Upper lobe of left lung (tissue), 4 donors: ENCODE results near the gene MADD.

Source experiments
- POLR2A ChIP-seq, 4 donors: fragments of 450-650 bp; IDR thresholded peaks; one replicate each; pipeline ENCODE4 v1.5.1; 2016 to 2017; ENCODE audit warnings: antibody characterized with exemption in 4 of 4, mild to moderate bottlenecking in 2 of 4
- TF ChIP-seq, protein P1 (sequence below), 6 experiments: fragments of 450-650 bp in 4 of 6; fragments of 200-600 bp in 2 of 6; sonication (generic) in 2 of 6; IDR thresholded peaks; one replicate each; pipeline ENCODE4 v1.5.1; 2016 to 2019; ENCODE audit warnings: antibody characterized with exemption in 6 of 6

DNA sequence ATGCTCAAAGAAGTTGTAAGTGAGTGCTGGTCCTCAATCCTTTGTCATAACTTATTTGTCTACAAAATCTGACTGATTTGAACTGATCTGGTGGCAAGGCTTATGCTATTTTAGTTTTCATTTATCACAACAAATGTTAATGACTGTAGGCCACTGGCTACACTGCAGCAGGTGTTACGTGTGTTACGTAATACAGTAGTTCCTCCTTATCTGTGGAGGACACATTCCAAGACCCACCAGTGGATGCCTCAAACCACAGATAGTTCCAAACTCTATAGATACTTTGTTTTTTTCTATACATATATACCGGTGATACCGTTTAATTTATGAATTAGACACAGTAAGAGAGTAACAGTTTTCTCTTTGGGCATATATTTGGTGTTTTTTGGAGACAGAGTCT, 7.0 kb downstream of the MADD start:
- TF ChIP-seq, protein P1, sequence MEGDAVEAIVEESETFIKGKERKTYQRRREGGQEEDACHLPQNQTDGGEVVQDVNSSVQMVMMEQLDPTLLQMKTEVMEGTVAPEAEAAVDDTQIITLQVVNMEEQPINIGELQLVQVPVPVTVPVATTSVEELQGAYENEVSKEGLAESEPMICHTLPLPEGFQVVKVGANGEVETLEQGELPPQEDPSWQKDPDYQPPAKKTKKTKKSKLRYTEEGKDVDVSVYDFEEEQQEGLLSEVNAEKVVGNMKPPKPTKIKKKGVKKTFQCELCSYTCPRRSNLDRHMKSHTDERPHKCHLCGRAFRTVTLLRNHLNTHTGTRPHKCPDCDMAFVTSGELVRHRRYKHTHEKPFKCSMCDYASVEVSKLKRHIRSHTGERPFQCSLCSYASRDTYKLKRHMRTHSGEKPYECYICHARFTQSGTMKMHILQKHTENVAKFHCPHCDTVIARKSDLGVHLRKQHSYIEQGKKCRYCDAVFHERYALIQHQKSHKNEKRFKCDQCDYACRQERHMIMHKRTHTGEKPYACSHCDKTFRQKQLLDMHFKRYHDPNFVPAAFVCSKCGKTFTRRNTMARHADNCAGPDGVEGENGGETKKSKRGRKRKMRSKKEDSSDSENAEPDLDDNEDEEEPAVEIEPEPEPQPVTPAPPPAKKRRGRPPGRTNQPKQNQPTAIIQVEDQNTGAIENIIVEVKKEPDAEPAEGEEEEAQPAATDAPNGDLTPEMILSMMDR (IDR thresholded peaks at IDR 0.05) = no peak
- no peak for TF ChIP-seq POLR2A (IDR thresholded peaks at IDR 0.05)
